ENCODE data around the gene NCAM1.

- TF ChIP-seq ZNF678 (CRISPR knock-in tag; IDR thresholded peaks at IDR 0.05), result no peak
- no peak for TF ChIP-seq DBP (CRISPR knock-in tag; IDR thresholded peaks at IDR 0.05; ENCODE audit: not compliant biosample characterization)
- no peak for TF ChIP-seq ZNF501 (CRISPR knock-in tag; IDR thresholded peaks at IDR 0.05)
- TF ChIP-seq TGIF2 (CRISPR knock-in tag; IDR thresholded peaks at IDR 0.05), result no peak
- TF ChIP-seq CTCF (CRISPR knock-in tag; IDR thresholded peaks at IDR 0.05), result no peak
- TF ChIP-seq USF2 (IDR thresholded peaks at IDR 0.05; ENCODE audit: low read depth, low read length), result no peak
- no peak for TF ChIP-seq USF2 (CRISPR knock-in tag; IDR thresholded peaks at IDR 0.05; ENCODE audit: borderline replicate concordance)
- TF ChIP-seq ZFP1 (CRISPR knock-in tag; IDR thresholded peaks at IDR 0.05), result no peak
- TF ChIP-seq MAX (IDR thresholded peaks at IDR 0.05), result no peak
- no peak for TF ChIP-seq ZNF354B (CRISPR knock-in tag; IDR thresholded peaks at IDR 0.05)
- no peak for TF ChIP-seq JUND (CRISPR knock-in tag; IDR thresholded peaks at IDR 0.05)
These were observed 98.3 kb downstream of the NCAM1 start for GRCh38 chr11:113059548-113059947.
